ENCODE data around the gene ZBTB21.

Gene ZBTB21

DNA sequence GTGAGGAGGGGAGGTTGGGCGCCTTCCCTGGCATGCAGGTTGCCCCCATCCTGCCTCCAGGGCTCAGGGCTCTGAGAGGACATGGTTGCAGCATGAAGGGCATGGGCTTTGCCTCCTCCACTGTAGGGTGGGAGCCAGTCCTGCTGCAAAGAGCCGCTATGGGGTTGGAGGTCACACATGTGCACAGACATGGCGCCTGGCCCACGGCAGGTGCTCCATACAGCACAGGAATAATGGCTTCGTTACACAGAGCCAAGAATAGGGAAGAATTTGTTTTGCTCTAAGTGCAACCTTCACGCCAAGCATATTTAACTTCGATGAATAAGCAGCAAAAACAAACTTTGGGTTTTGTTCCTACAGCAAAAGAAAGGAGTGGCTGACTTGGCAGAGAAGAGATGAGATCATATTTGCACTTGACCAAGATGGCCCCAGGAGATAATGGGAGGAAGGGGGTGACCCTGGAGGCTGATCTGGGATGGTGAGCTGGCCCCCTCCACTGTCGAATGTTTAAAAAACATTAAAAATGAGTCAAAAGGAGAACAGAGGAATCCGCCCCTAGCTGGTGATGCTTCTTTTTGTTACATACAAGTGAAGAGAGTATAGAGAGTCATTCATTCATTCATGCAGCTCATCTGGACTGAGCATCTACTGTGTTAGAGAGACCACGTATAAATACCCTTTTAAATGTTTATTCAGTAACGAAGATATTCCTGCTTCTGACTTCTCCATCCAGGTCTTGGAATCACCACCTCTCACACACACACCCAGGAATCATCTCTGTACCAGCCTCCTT is 43.9 kb downstream of the ZBTB21 start:
- peaks cover 5% of the 10 kb centered on the region for H3K4me1 ChIP-seq (ENCODE audit: low read length)
- H3K4me3 ChIP-seq (ENCODE audit: low read length), result no peak overlapping the region
- TF ChIP-seq CTCF (IDR thresholded peaks at IDR 0.05; ENCODE audit: low read depth, low read length) (no peak), EZH2phosphoT487 (IDR thresholded peaks at IDR 0.05; ENCODE audit: low read depth) (no peak)
- no peak overlapping the region for H3K9ac ChIP-seq (ENCODE audit: low read length)
- H3K79me2 ChIP-seq (ENCODE audit: low read length), result no peaks in the 10 kb centered on the region
- H3K27me3 ChIP-seq (ENCODE audit: low read depth, low read length), result peaks cover 3% of the 10 kb centered on the region; the same call in 1 of the 2 replicates
- H2AFZ ChIP-seq (ENCODE audit: low read depth, low read length), result no peak overlapping the region
- H3K36me3 ChIP-seq (replicated peaks; ENCODE audit: low read depth, low read length), result no peaks in the 10 kb centered on the region
- H4K20me1 ChIP-seq (ENCODE audit: insufficient read depth, low read length), result no peaks in the 10 kb centered on the region
- no peak overlapping the region for H3K27ac ChIP-seq (ENCODE audit: low read length)
- H3K9me3 ChIP-seq (ENCODE audit: insufficient read depth, low read length), result no peaks in the 10 kb centered on the region
- H3K4me2 ChIP-seq (ENCODE audit: low read length), result no peak overlapping the region

DNA sequence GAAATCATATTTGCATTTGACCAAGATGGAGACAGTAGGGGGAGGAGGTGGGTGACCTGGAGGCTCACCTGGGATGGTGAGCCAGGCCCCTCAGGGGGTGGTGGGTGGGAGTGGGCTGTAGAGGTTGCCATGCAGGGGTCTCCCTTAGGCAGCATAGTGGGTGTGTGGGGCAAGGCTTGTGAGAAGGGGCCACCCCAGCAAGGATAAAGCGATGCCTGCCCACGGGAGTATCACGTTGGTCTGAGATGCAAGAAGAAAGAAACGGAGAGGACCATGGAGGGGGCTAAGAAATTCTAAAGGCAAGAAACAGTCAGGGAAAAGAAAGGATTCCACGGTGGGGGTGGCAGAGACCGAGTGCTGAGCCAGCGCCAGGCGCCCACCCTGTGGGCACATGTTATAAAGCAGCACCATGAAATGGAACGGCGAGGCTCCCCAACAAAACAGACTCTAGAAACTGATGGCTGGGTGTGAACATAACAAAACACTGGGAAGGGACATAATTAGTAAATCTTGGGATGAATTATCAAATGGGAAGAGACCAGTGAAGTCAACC is 44.6 kb downstream of the ZBTB21 start:
- no peaks in the 10 kb centered on the region for H3K36me3 ChIP-seq (replicated peaks; ENCODE audit: low read depth, low read length)
- no peaks in the 10 kb centered on the region for H4K20me1 ChIP-seq (ENCODE audit: insufficient read depth, low read length)
- H3K79me2 ChIP-seq (ENCODE audit: low read length), result no peaks in the 10 kb centered on the region
- no peaks in the 10 kb centered on the region for H3K9me3 ChIP-seq (ENCODE audit: insufficient read depth, low read length)
- no peak overlapping the region for H3K4me3 ChIP-seq (ENCODE audit: low read length)
- no peak overlapping the region for H3K27ac ChIP-seq (ENCODE audit: low read length)
- H2AFZ ChIP-seq (ENCODE audit: low read depth, low read length), result no peak overlapping the region
- H3K27me3 ChIP-seq (ENCODE audit: low read depth, low read length), result peaks cover 6% of the 10 kb centered on the region; the same call in 1 of the 2 replicates
- TF ChIP-seq CTCF (IDR thresholded peaks at IDR 0.05; ENCODE audit: low read depth, low read length) (no peak), EZH2phosphoT487 (IDR thresholded peaks at IDR 0.05; ENCODE audit: low read depth) (no peak)
- no peak overlapping the region for H3K4me2 ChIP-seq (ENCODE audit: low read length)
- peaks cover 5% of the 10 kb centered on the region for H3K4me1 ChIP-seq (ENCODE audit: low read length)
- H3K9ac ChIP-seq (ENCODE audit: low read length), result no peak overlapping the region

GRCh38 chr21:41965045-41965444 is 45.1 kb downstream of the ZBTB21 start:
- H3K9me3 ChIP-seq (ENCODE audit: insufficient read depth, low read length), result no peaks in the 10 kb centered on the region
- H3K4me3 ChIP-seq (ENCODE audit: low read length), result no peak overlapping the region
- no peak overlapping the region for H3K27ac ChIP-seq (ENCODE audit: low read length)
- H3K36me3 ChIP-seq (replicated peaks; ENCODE audit: low read depth, low read length), result no peaks in the 10 kb centered on the region
- 0 out of 2 replicates have a peak overlapping the region, but pooled peaks have one; percentile 8 for H3K4me2 ChIP-seq (ENCODE audit: low read length)
- H3K79me2 ChIP-seq (ENCODE audit: low read length), result no peaks in the 10 kb centered on the region
- peaks cover 6% of the 10 kb centered on the region; the same call in 1 of the 2 replicates for H3K27me3 ChIP-seq (ENCODE audit: low read depth, low read length)
- TF ChIP-seq EZH2phosphoT487 (IDR thresholded peaks at IDR 0.05; ENCODE audit: low read depth) (no peak), CTCF (IDR thresholded peaks at IDR 0.05; ENCODE audit: low read depth, low read length) (no peak)
- no peaks in the 10 kb centered on the region for H4K20me1 ChIP-seq (ENCODE audit: insufficient read depth, low read length)
- H3K4me1 ChIP-seq (ENCODE audit: low read length), result peaks cover 5% of the 10 kb centered on the region
- no peak overlapping the region for H2AFZ ChIP-seq (ENCODE audit: low read depth, low read length)
- H3K9ac ChIP-seq (ENCODE audit: low read length), result no peak overlapping the region

GRCh38 chr21:41964171-41964570 is 46.0 kb downstream of the ZBTB21 start:
- peaks cover 6% of the 10 kb centered on the region; the same call in 1 of the 2 replicates for H3K27me3 ChIP-seq (ENCODE audit: low read depth, low read length)
- TF ChIP-seq CTCF (IDR thresholded peaks at IDR 0.05; ENCODE audit: low read depth, low read length) (no peak), EZH2phosphoT487 (IDR thresholded peaks at IDR 0.05; ENCODE audit: low read depth) (no peak)

More at GRCh38 chr21:41964171-41964570, 46.0 kb downstream of the ZBTB21 start:
- H3K4me1 ChIP-seq (ENCODE audit: low read length), result peaks cover 5% of the 10 kb centered on the region
- no peak overlapping the region for H3K4me3 ChIP-seq (ENCODE audit: low read length)
- no peaks in the 10 kb centered on the region for H3K36me3 ChIP-seq (replicated peaks; ENCODE audit: low read depth, low read length)
- no peaks in the 10 kb centered on the region for H3K9me3 ChIP-seq (ENCODE audit: insufficient read depth, low read length)
- no peak overlapping the region for H3K9ac ChIP-seq (ENCODE audit: low read length)
- no peaks in the 10 kb centered on the region for H3K79me2 ChIP-seq (ENCODE audit: low read length)
- no peak overlapping the region for H3K4me2 ChIP-seq (ENCODE audit: low read length)
- H3K27ac ChIP-seq (ENCODE audit: low read length), result no peak overlapping the region
- H4K20me1 ChIP-seq (ENCODE audit: insufficient read depth, low read length), result no peaks in the 10 kb centered on the region
- H2AFZ ChIP-seq (ENCODE audit: low read depth, low read length), result no peak overlapping the region

All from OCI-LY3 (cell line).